Lung microvascular endothelial cell (primary cell): ENCODE measurements around the gene ZNF608. TPM values are rescaled to one million over a fixed set of nuclear protein-coding genes. Genes with fewer than 3 reads are reported as not detected.

Experiments used
- DNase-seq, 2 donors: peaks; one replicate each; pipeline versions ENCODE4 v3.0.0 to v3.0.0-alpha.2; 2010; ENCODE audit warnings: low read depth in 2 of 2
- total RNA-seq: library from RNA; depleted of rRNA; stranded (reverse); fragments of >200 nt; gene quantifications from 2 replicates; pipeline ENCODE4 v1.2.1, GENCODE V29; 2014

Gene ZNF608
- total RNA-seq, 1 donor from 2014 or later: 5.8 TPM

- no peak for DNase-seq
Observed at GRCh38 chr5:124755041-124755440, 8.6 kb upstream of the ZNF608 start.

- DNase-seq: no peak
Observed at GRCh38 chr5:124754206-124754927, 7.9 kb upstream of the ZNF608 start.

DNA sequence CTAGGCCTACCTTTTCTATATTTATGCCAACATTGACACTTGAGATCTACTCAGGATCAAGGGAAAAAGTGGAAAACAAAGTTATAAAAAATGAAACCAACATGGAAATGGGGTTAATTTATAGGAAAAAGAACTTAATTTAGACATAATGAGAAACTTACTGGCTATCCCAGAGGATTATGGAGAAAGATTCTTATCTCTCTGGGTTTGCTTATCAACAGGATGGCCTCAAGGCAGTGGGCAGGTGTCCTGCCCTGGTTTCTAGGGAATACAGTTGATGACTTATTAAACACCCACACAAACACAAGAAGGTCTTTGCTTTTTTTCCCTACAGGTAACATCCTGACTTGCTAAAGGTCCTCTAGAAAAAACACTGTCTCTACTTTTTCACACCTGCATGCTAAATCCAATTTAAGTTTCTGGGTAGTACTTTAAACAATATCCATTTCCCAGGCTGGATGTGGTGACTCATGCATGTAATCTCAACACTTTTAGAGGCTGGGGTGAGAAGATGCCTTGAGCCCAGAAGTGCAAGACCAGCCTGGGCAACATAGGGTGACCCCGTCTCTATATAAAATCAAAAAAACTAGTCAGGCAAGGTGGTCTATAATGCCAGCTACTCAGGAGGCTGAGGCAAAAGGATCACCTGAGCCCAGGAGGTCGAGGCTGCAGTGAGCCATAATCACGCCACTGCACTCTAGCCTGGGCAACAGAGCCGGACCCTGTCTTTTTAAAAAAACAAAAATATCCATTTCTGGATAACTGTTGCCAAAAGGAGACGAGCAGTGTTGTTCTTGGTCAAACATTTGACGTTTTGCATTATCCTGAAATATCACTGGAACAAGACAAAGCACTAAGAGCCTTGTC is 6.6 kb upstream of the ZNF608 start:
- DNase-seq: no peak

GRCh38 chr5:124751031-124751430 is 4.6 kb upstream of the ZNF608 start:
- DNase-seq: no peak

GRCh38 chr5:124748687-124749594 is 2.5 kb upstream of the ZNF608 start:
- DNase-seq: peak; percentile 93 to 97

- peak; percentile 43 to 67 for DNase-seq
Observed at GRCh38 chr5:124747791-124748686, 1.6 kb upstream of the ZNF608 start.

DNA sequence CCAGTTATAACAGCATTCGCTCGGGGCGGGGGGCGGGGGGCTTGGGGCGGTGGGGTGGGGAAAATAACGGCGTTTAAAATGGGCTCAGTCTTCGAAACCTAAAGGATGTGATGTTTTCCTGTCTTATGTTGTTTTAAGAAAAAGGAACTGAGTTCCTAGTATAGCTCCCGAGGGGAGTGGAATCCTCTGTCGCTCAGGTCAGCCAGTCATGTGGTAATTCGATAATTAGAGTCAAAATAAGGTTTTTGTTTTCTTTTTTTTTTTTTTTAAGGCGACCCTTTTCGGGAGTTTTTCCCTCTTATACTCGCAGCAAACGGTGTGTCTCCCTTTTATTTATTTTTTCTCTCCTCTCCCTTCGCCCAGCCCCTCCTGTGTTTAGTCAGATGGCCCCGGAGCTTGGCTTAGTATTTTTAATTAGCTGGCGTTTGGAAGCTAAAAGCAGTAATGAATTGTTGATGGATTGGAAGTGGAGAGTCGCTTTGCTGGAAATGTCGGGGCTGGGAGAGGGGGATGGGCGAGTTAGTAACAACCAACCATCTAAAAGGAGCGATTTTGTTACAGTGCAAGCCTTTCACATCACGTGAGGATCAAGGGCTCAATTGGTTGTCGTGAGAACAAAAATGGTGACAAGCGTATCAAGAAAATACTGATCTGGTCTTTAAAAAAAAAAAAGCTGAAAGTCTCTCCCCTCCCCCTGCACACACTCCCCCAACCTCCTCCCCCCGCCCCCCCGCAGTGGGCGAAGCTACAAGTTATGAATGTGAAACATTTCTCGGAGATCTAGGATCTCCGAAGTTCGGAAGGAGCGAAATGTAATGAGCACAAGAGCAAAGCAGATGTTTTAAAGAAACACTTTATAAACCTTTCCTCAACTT is 714 bp upstream of the ZNF608 start:
- peak; percentile 95 to 98 for DNase-seq

- DNase-seq: peak; percentile 17 to 31
Observed at GRCh38 chr5:124745007-124745927, 1.2 kb downstream of the ZNF608 start.

DNA sequence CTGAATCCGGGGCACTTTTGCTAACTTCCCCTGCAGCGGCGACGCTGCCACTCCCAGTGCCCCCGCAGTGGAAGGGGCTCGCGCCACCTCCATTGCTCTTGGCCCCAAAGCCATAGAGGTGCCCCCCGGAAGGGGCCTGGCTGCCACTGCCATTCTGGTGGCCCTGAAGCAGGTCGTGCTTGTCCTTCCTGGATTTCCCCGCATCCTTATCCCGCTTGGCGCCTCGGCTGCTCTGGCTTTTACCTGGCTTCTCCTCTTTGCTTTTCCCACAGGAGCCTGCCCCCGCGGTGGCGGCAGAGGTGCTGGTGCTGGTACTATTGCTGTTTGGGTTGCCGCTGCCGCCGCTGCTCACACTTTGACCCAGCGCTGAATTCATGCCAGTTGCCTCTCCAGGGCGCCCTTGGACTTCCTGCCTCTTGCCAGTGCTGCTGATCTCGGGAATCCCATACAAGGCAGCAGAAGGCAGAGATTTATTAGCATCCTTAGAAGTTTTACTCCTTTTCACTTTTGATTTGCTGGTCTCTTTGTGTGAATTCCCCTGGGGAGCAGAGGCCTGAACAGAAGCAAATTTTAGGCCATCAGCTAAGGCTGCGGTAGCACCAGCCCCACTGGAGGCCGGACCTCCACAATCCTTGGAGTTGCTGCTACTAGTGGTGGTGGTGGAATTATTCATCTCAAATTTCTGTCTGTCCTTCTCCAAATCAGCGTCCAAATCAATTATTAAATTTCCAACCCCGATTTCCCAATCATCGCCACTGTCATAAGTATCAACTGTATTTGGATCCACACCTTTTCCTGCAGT is 2.1 kb downstream of the ZNF608 start:
- peak; percentile 46 to 56 for DNase-seq

DNA sequence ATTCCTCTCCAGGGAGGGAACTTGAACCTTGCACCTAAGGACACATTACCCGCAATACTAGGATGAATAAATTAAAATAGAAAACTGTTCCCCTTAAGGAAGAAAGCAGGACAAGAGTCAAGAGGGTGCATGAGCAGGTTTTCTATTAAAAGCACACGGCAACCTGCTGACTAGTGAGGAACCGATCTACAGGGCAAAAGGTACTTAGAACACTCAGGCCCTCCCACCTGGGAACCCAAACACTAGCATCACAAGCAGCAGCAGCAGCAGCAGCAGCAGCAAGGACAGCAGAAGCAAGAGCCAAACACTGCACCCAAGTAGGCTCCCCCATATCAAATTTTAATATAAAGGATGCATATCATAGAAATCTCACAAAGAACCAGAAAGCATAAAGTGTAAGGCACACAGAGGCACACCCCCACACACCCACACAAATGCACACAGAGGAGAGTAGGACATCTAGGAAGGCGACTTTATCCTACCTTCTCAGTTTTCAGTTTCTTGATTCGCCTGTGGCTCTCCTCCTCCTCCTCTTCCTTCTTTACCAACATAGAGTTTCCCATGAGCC is 2.8 kb downstream of the ZNF608 start:
- DNase-seq: peak; percentile 26 to 30

GRCh38 chr5:124742983-124743601 is 3.3 kb downstream of the ZNF608 start:
- DNase-seq: peak in 1 of 2 donors; percentile 74

DNA sequence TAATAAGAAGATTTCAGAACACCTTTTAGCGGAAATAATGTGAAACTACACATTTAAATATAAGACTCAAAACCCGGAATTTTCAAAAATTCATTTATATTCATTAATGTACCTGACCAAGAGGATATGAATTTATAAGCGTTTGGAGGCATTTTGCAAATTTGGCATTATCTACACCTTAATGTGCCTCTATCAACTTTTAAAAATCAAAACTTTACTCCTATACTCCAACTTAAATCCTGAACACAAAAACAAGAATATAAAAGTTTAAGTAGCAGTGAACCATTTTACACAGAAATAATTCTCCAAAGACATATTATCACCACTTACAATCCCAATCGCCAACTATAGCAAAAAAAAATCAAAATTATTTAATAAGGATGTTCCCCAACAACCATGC is 3.9 kb downstream of the ZNF608 start:
- DNase-seq: no peak

- peak; percentile 35 to 85 for DNase-seq
Observed at GRCh38 chr5:124741711-124742496, 4.5 kb downstream of the ZNF608 start.

DNA sequence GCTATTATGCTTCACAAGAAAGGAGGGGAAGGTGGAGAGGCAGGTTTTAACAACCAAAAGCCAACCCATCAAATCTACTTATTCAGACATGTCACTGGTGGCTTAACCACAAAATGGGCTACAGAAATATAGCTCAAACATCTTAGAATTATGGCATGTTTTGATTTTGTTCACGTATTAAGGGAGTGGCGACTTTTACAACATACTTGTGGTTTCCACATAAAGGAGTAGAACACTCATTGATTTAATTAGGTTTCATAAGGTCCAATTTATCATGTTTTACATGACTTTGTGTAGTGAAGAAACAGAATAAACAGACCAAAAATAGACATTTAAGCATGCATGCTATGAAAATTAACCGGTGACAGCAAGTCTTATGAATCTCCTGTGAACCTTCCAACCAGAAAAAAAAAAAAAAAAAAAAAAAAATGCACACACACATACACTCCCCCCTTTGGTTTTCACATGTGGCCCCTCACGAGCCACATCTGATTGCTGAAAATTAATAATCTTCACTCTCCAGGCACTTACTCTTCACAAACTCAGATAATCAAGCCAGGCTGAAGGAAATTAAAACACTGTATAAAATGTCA is 5.4 kb downstream of the ZNF608 start:
- no peak for DNase-seq

DNA sequence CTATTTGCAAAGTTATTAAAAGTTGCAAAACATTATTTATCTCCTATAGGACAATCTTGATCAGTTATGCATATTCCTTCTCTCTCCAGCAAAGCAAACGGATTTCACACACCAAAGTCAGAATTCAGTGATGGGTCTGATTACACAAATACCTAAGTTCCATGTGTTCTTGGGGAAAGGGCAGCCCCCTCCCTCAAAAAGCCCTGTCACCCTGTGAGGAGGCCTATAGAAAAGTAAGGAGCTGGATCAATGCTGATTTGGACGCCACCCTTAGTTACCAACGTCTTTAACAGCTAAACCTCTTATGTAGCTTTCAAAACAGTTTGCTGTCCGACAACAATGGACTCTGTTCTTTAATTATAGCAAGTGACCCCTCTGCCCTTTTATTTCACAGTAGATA is 6.4 kb downstream of the ZNF608 start:
- DNase-seq: no peak

DNA sequence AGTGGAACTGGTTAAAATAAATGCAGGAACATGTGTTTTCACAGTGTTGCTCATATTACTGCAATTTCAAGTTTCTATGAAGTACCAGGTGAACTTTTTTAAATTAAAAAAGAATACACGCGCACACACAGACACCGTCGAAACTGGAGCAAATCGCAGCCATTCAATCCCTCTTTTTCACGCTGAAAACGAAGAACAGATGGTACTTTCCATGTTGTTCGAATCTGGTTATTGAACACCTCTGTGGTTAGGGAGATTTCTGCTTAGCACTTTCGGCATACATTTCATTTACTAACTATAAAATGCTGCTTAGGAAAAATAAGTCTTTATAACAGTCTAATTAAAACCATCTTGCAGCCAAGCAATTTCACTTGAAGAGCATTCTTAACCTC is 6.8 kb downstream of the ZNF608 start:
- no peak for DNase-seq
